ENCODE results near the gene ACTR2.

The ACTR2 gene

DNA sequence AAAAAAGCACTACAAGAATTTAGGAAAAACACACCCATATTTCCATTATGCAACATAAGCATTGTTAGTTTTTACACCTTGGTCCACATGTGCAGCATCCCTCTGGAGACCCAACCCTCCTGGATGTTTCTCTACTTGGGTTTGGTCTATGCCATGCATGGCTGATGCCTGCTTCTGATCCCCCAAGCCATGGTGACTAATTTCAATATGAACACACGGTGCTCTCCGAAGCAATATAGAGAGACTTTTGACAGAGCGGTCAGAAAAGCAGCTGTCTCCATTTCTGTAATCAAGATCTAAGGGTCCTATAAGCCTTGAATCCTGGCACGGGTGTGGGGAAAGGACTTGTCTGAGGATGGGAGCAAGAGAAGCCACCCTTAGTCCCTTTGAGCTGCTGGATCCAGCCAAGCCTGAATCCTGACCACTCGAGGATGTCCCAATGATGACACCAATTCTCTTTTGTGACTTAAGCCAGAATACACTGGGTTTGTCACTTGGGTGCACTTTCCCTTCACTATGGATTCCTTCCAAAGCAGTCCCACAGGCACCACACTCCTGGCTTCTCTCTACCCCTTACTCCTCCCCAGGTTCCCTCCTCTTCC is 91.5 kb downstream of the ACTR2 start:
- no peak for TF ChIP-seq POLR2A (IDR thresholded peaks at IDR 0.05; ENCODE audit: low read depth, low read length)
- DNase-seq (ENCODE audit: insufficient read length, low spot score) (no peak), FAIRE-seq (no peak)

DNA sequence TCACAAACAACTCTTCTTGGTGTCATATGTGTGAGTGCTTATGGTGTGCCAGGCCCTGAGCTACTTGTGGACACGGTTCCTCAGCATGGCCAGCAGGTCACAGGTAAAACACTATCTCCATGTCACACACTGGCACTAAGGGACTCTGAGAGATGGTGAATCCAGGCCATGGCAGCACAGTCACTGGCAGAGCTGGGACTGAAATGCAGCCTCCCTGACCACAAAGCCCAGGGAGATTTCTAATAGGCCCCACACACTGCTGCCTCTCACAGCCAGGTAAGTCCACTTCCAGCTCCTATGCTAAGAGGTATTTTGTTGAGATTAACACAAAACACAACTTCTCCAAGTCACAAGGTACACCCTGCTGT is 92.0 kb downstream of the ACTR2 start:
- no peak for DNase-seq (ENCODE audit: insufficient read length, low spot score)
- FAIRE-seq, result no peak
- no peak for TF ChIP-seq POLR2A (IDR thresholded peaks at IDR 0.05; ENCODE audit: low read depth, low read length)

GRCh38 chr2:65320042-65320725 is 92.6 kb downstream of the ACTR2 start:
- TF ChIP-seq POLR2A (IDR thresholded peaks at IDR 0.05; ENCODE audit: low read depth, low read length), result no peak
- FAIRE-seq (peak; percentile 78), DNase-seq (ENCODE audit: insufficient read length, low spot score) (peak; percentile 81)
